Nephron progenitor cell (in vitro differentiated cells): ENCODE measurements around the gene PLCL2.

Experiments
- DNase-seq: peaks from one replicate; pipeline ENCODE4 v3.0.0; 2021
- H3K27ac Mint-ChIP-seq: 2 replicates; pipeline ENCODE4 v1.8.0; 2021; ENCODE audit warnings: mild to moderate bottlenecking, moderate library complexity, mixed read lengths
- H3K27me3 Mint-ChIP-seq: 2 replicates; pipeline ENCODE4 v1.8.0; 2021; ENCODE audit warnings: mild to moderate bottlenecking, low read depth, mixed read lengths; ENCODE audit not compliant: poor library complexity
- H3K36me3 Mint-ChIP-seq: 2 replicates; pipeline ENCODE4 v1.8.0; 2021; ENCODE audit warnings: low read depth, mixed read lengths
- H3K4me1 Mint-ChIP-seq: 2 replicates; pipeline ENCODE4 v1.8.0; 2021; ENCODE audit warnings: mixed read lengths
- H3K4me3 Mint-ChIP-seq: 2 replicates; pipeline ENCODE4 v1.8.0; 2021; ENCODE audit warnings: mild to moderate bottlenecking, moderate library complexity, mixed read lengths
- H3K9me3 Mint-ChIP-seq: 2 replicates; pipeline ENCODE4 v1.8.0; 2021; ENCODE audit warnings: mild to moderate bottlenecking, moderate library complexity, mixed read lengths
- CTCF ChIP-seq: fragments of 200-600 bp; sonication (generic); IDR thresholded peaks from 2 replicates; pipeline ENCODE4 v1.5.0; 2021; ENCODE audit warnings: antibody characterized with exemption

PLCL2 gene

GRCh38 chr3:17088017-17088416 is 203.3 kb downstream of the PLCL2 start:
- H3K27ac Mint-ChIP-seq: peak overlapping the region; percentile 21

GRCh38 chr3:17088602-17089313 is 204.0 kb downstream of the PLCL2 start:
- DNase-seq: no peak
- no peaks in the 10 kb centered on the region for H3K4me1 Mint-ChIP-seq
- peaks cover 27% of the 10 kb centered on the region for H3K36me3 Mint-ChIP-seq
- no peak overlapping the region for H3K4me3 Mint-ChIP-seq
- H3K9me3 Mint-ChIP-seq: peaks cover 22% of the 10 kb centered on the region
- no peak for TF ChIP-seq CTCF
- no peak overlapping the region for H3K27ac Mint-ChIP-seq
- peaks cover under 1% of the 10 kb centered on the region for H3K27me3 Mint-ChIP-seq

More at GRCh38 chr3:17088017-17088416, 203.3 kb downstream of the PLCL2 start:
- TF ChIP-seq CTCF: no peak
- peaks cover 34% of the 10 kb centered on the region for H3K36me3 Mint-ChIP-seq
- no peaks in the 10 kb centered on the region for H3K4me1 Mint-ChIP-seq
- no peaks in the 10 kb centered on the region for H3K27me3 Mint-ChIP-seq
- H3K9me3 Mint-ChIP-seq: peaks cover 28% of the 10 kb centered on the region
- H3K4me3 Mint-ChIP-seq: no peak overlapping the region
- DNase-seq: no peak

GRCh38 chr3:17089314-17089700 is 204.6 kb downstream of the PLCL2 start:
- peaks cover 4% of the 10 kb centered on the region for H3K4me1 Mint-ChIP-seq
- H3K27me3 Mint-ChIP-seq: peaks cover 3% of the 10 kb centered on the region
- no peak for DNase-seq
- no peak overlapping the region for H3K4me3 Mint-ChIP-seq
- H3K36me3 Mint-ChIP-seq: peaks cover 24% of the 10 kb centered on the region
- no peak for TF ChIP-seq CTCF
- no peak overlapping the region for H3K27ac Mint-ChIP-seq
- H3K9me3 Mint-ChIP-seq: peaks cover 19% of the 10 kb centered on the region

GRCh38 chr3:17090280-17090983 is 205.7 kb downstream of the PLCL2 start:
- DNase-seq: no peak
- Mint-ChIP-seq H3K9me3 (peaks cover 13% of the 10 kb centered on the region), H3K36me3 (peaks cover 16% of the 10 kb centered on the region), H3K4me3 (no peak overlapping the region), H3K27me3 (peaks cover 3% of the 10 kb centered on the region), H3K4me1 (peaks cover 11% of the 10 kb centered on the region), H3K27ac (no peak overlapping the region)
- no peak for TF ChIP-seq CTCF

- DNase-seq: no peak
These were observed 207.3 kb downstream of the PLCL2 start for GRCh38 chr3:17091910-17092582.

More at GRCh38 chr3:17091910-17092582, 207.3 kb downstream of the PLCL2 start:
- no peak for TF ChIP-seq CTCF
- peaks cover 3% of the 10 kb centered on the region for H3K36me3 Mint-ChIP-seq
- no peak overlapping the region for H3K27ac Mint-ChIP-seq
- H3K27me3 Mint-ChIP-seq: peaks cover 3% of the 10 kb centered on the region
- no peaks in the 10 kb centered on the region for H3K9me3 Mint-ChIP-seq
- H3K4me3 Mint-ChIP-seq: no peak overlapping the region
- H3K4me1 Mint-ChIP-seq: peaks cover 11% of the 10 kb centered on the region
